WTC11 (cell line): Measurements from ENCODE around the gene RASGRF1. TPM values are rescaled to one million over a fixed set of nuclear protein-coding genes. Genes with fewer than 3 reads are reported as not detected.

Experiments used
- ATAC-seq: fragments of 200-7000 bp; cut with Tn5 transposase; 2 replicates; pipeline ENCODE4 v1.10.0; 2021; ENCODE audit warnings: mild to moderate bottlenecking, moderate library complexity
- CTCF ChIA-PET: fragments of 300-600 bp; sonication (Branson Sonifier 250); formaldehyde crosslinking; loops from one replicate; lab custom pipeline; 2021; ENCODE audit warnings: antibody characterized with exemption; lab: Charles Lee
- POLR2A ChIA-PET: fragments of 350-600 bp; sonication (Branson Sonifier 250); formaldehyde crosslinking; loops from one replicate; lab custom pipeline; 2021; ENCODE audit warnings: antibody characterized with exemption; lab: Charles Lee
- DNase-seq: peaks from one replicate; pipeline ENCODE4 v3.0.0; 2021; ENCODE audit warnings: low spot score
- H3K27ac Mint-ChIP-seq: 2 replicates; pipeline ENCODE4 v1.8.0; 2021; ENCODE audit warnings: mixed read lengths
- H3K27me3 Mint-ChIP-seq: 2 replicates; pipeline ENCODE4 v1.8.0; 2021; ENCODE audit warnings: low read depth, mild to moderate bottlenecking, moderate library complexity, mixed read lengths
- H3K36me3 Mint-ChIP-seq: 2 replicates; pipeline ENCODE4 v1.8.0; 2021; ENCODE audit warnings: mixed read lengths
- H3K4me1 Mint-ChIP-seq: 2 replicates; pipeline ENCODE4 v1.8.0; 2022; ENCODE audit warnings: mixed read lengths
- H3K4me3 Mint-ChIP-seq: 2 replicates; pipeline ENCODE4 v1.8.0; 2021; ENCODE audit warnings: mild to moderate bottlenecking, moderate library complexity, mixed read lengths
- H3K9me3 Mint-ChIP-seq: 2 replicates; pipeline ENCODE4 v1.8.0; 2021; ENCODE audit warnings: mixed read lengths
- AFF4 ChIP-seq: sonication (generic); formaldehyde crosslinking; IDR thresholded peaks from 2 replicates; pipeline ENCODE4 v1.8.1; 2023; ENCODE audit warnings: mild to moderate bottlenecking, missing genetic modification reagents, borderline replicate concordance
- ATF1 ChIP-seq: sonication (generic); formaldehyde crosslinking; IDR thresholded peaks from 2 replicates; pipeline ENCODE4 v1.8.1; 2023; ENCODE audit warnings: mild to moderate bottlenecking, moderate library complexity, missing genetic modification reagents
- ATF3 ChIP-seq: sonication (generic); formaldehyde crosslinking; conservative IDR thresholded peaks from 2 replicates; pipeline ENCODE4 v1.8.1; 2022; ENCODE audit warnings: mild to moderate bottlenecking, missing genetic modification reagents
- CBFB ChIP-seq: sonication (generic); formaldehyde crosslinking; IDR thresholded peaks from 2 replicates; pipeline ENCODE4 v1.8.1; 2022; ENCODE audit warnings: mild to moderate bottlenecking, low read depth, missing genetic modification reagents
- CDX4 ChIP-seq: fragments of 250-450 bp; sonication (Bioruptor Pico); IDR thresholded peaks from 2 replicates; pipeline ENCODE4 v1.9.0; 2021; ENCODE audit warnings: moderate library complexity, mild to moderate bottlenecking, inconsistent platforms, borderline replicate concordance
- CTCF ChIP-seq: fragments of 200-600 bp; IDR thresholded peaks from 2 replicates; pipeline ENCODE4 v1.8.0; 2022; ENCODE audit warnings: antibody characterized with exemption
- E2F4 ChIP-seq: sonication (generic); formaldehyde crosslinking; IDR thresholded peaks from 2 replicates; pipeline ENCODE4 v1.8.1; 2022; ENCODE audit warnings: low read depth, mild to moderate bottlenecking, moderate library complexity, missing genetic modification reagents, borderline replicate concordance
- EMX1 ChIP-seq: fragments of 250-450 bp; sonication (Bioruptor Pico); IDR thresholded peaks from 2 replicates; pipeline ENCODE4 v1.8.0; 2021; ENCODE audit warnings: mild to moderate bottlenecking
- ETV6 ChIP-seq: sonication (generic); formaldehyde crosslinking; IDR thresholded peaks from 2 replicates; pipeline ENCODE4 v1.8.1; 2022; ENCODE audit warnings: mild to moderate bottlenecking, missing genetic modification reagents
- GRHL2 ChIP-seq: fragments of 250-450 bp; sonication (Bioruptor Pico); IDR thresholded peaks from 2 replicates; pipeline ENCODE4 v1.8.0; 2022; ENCODE audit warnings: mild to moderate bottlenecking, moderate library complexity; ENCODE audit not compliant: insufficient replicate concordance, severe bottlenecking
- JAZF1 ChIP-seq: fragments of 250-450 bp; sonication (Bioruptor Pico); IDR thresholded peaks from 2 replicates; pipeline ENCODE4 v1.9.0; 2021; ENCODE audit warnings: moderate library complexity, mild to moderate bottlenecking, inconsistent platforms
- KAT7 ChIP-seq: sonication (generic); formaldehyde crosslinking; IDR thresholded peaks from 2 replicates; pipeline ENCODE4 v1.8.1; 2023; ENCODE audit warnings: missing genetic modification reagents, mild to moderate bottlenecking, borderline replicate concordance
- NFYB ChIP-seq: sonication (generic); formaldehyde crosslinking; conservative IDR thresholded peaks from 2 replicates; pipeline ENCODE4 v1.8.0; 2022; ENCODE audit warnings: low read depth, missing genetic modification reagents
- NR2C2 ChIP-seq: sonication (generic); formaldehyde crosslinking; IDR thresholded peaks from 2 replicates; pipeline ENCODE4 v1.8.0; 2022; ENCODE audit warnings: mild to moderate bottlenecking, missing genetic modification reagents
- NR3C1 ChIP-seq: sonication (generic); formaldehyde crosslinking; conservative IDR thresholded peaks from 2 replicates; pipeline ENCODE4 v1.8.1; 2023; ENCODE audit warnings: low read depth, mild to moderate bottlenecking, missing genetic modification reagents
- RELA ChIP-seq: sonication (generic); formaldehyde crosslinking; IDR thresholded peaks from 2 replicates; pipeline ENCODE4 v1.8.1; 2022; ENCODE audit warnings: missing genetic modification reagents, mild to moderate bottlenecking, borderline replicate concordance
- SOX15 ChIP-seq: fragments of 250-450 bp; sonication (Bioruptor Pico); IDR thresholded peaks from 2 replicates; pipeline ENCODE4 v1.9.0; 2021; ENCODE audit warnings: mild to moderate bottlenecking
- TEAD4 ChIP-seq: sonication (generic); formaldehyde crosslinking; IDR thresholded peaks from 2 replicates; pipeline ENCODE4 v1.8.0; 2022; ENCODE audit warnings: mild to moderate bottlenecking, missing genetic modification reagents
- ZNF121 ChIP-seq: sonication (generic); formaldehyde crosslinking; IDR thresholded peaks from 2 replicates; pipeline ENCODE4 v1.8.0; 2023; ENCODE audit warnings: missing genetic modification reagents
- ZSCAN18 ChIP-seq: fragments of 250-450 bp; sonication (Bioruptor Pico); IDR thresholded peaks from 2 replicates; pipeline ENCODE4 v2.1.2; 2022; ENCODE audit warnings: mild to moderate bottlenecking, moderate library complexity
- total RNA-seq: library from RNA; stranded (reverse); gene quantifications from 3 replicates; pipeline ENCODE4 v1.2.3, GENCODE V29; 2021

Gene RASGRF1
- total RNA-seq, 1 experiment from 2014 or later, result 0.85 TPM

GRCh38 chr15:79034284-79034683, 56.3 kb downstream of the RASGRF1 start:
- ATAC-seq (no peak), DNase-seq (no peak)
- H3K4me3 Mint-ChIP-seq, result no peak overlapping the region
- peaks cover 15% of the 10 kb centered on the region for H3K4me1 Mint-ChIP-seq
- no peaks in the 10 kb centered on the region; the same call in 1 of the 2 replicates for H3K27me3 Mint-ChIP-seq
- peaks cover 13% of the 10 kb centered on the region for H3K36me3 Mint-ChIP-seq
- TF ChIP-seq ATF1, result no peak
- no peak for TF ChIP-seq RELA
- no peak for TF ChIP-seq TEAD4 (CRISPR knock-in tag)
- no peak for TF ChIP-seq CBFB
- no peak for TF ChIP-seq NR3C1
- no peak for TF ChIP-seq CTCF
- TF ChIP-seq E2F4 (CRISPR knock-in tag), result no peak
- TF ChIP-seq SOX15, result no peak
- TF ChIP-seq ATF3, result no peak
- no peak for TF ChIP-seq ZNF121 (CRISPR knock-in tag)
- no peak for TF ChIP-seq CDX4 (CRISPR knock-in tag)
- TF ChIP-seq NR2C2 (CRISPR knock-in tag), result no peak
- TF ChIP-seq NFYB (CRISPR knock-in tag), result no peak
- no peak for TF ChIP-seq GRHL2 (CRISPR knock-in tag)
- no peak for TF ChIP-seq KAT7 (CRISPR knock-in tag)
- no peak for TF ChIP-seq AFF4 (CRISPR knock-in tag)
- no peak for TF ChIP-seq ZSCAN18 (CRISPR knock-in tag)
- ChIA-PET POLR2A (no interaction called here), CTCF (interaction anchor here (1.4 kb wide), 1 partner anchor 150 kb away, joined by 3 read pairs; no protein-coding TSS in a partner anchor)
- H3K9me3 Mint-ChIP-seq, result peaks cover 20% of the 10 kb centered on the region
- H3K27ac Mint-ChIP-seq, result no peak overlapping the region

GRCh38 chr15:79032656-79033055, 57.9 kb downstream of the RASGRF1 start:
- POLR2A ChIA-PET, result no interaction called here

More at GRCh38 chr15:79032656-79033055, 57.9 kb downstream of the RASGRF1 start:
- no peak overlapping the region for H3K27ac Mint-ChIP-seq
- CTCF ChIA-PET, result interaction anchor here (1.4 to 8.7 kb wide), 3 partner anchors 25 to 148 kb away, joined by 5 to 276 read pairs (median 5); no protein-coding TSS in a partner anchor
- peaks cover 16% of the 10 kb centered on the region for H3K9me3 Mint-ChIP-seq
- H3K36me3 Mint-ChIP-seq, result peaks cover 9% of the 10 kb centered on the region
- no peak for DNase-seq
- TF ChIP-seq JAZF1 (no peak), SOX15 (no peak), EMX1 (CRISPR knock-in tag) (no peak), E2F4 (CRISPR knock-in tag) (no peak), ETV6 (CRISPR knock-in tag) (no peak)
- H3K4me1 Mint-ChIP-seq, result peaks cover 22% of the 10 kb centered on the region
- no peaks in the 10 kb centered on the region; the same call in 1 of the 2 replicates for H3K27me3 Mint-ChIP-seq
- no peak for ATAC-seq
- no peak overlapping the region for H3K4me3 Mint-ChIP-seq
